ENCODE measurements around the gene DNAJC18. TPM values are rescaled to one million over a fixed set of nuclear protein-coding genes. Genes with fewer than 3 reads are reported as not detected.
"Not testable (repeated sequence)": the region's sequence is repeated elsewhere in the genome, so short reads cannot be mapped to it uniquely, and the experiment has no call there.

The DNAJC18 gene
- total RNA-seq, 4 donors from 2014 or later, result 0.35 to 23.9 (median 3.4) TPM

DNA sequence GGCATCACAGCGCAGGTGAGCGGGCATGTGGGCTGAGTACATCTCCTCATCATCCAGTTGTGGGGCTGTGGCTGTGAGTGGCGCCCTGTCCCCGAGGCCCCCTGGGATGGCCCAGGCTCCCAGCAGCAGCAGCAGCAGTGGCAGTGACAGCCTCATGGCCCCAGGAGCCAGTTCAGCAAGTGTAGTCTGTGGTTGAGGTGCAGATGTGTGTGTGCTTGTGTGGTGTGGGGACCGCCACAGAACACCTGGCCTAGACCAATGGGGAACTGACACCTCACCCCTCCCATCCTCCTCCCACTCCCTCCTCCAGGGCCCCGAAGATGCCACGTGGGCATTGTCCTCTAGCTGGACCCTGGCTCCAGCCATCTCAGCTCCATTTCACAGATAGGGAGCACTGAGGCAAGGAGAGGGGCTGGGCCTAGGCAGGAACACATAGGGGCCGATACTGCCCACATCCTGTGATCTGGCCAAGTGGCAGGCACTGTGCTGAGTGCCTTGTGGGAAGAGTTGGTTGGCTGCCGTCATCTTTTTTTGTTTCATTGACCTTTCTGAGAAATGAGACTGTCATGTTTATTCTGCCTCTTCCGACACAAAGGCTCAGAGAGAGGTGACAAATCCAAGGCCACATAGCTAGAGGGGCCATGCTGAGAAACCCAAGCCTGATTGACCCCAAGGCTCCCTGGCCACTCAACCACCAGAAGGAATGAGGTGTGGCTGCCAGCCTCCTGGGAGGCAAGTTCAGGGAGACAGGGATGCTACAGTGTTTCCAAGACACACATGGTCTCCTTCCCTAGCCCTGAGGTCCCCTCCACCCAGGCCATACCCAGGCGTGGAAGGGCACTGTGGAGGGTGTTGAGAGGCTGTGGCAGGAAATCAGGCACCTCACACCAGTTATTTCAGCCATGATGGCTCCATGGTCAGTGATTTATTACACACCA is 49.4 kb downstream of the DNAJC18 start, which contains the start of gene MZB1:
Gene MZB1, minus strand, starts transcription at position 213 of the 938 bp plus-strand sequence. Its CDS starts 57 bp downstream, at position 156.
- Histone ChIP-seq H3K9me3 (no peaks in the 10 kb centered on the region), H3K4me1 (peaks cover 0 to 69% (median 30%) of the 10 kb centered on the region in 4 donors), H3K4me3 (peak within 1 kb of the TSS; percentile 23 to 61 (median 43)), H3K36me3 (no peaks in the 10 kb centered on the region), H3K27ac (peak within 1 kb of the TSS; percentile 67 to 86 (median 76)), H3K27me3 (peaks cover 0 to 8% of the 10 kb centered on the region in 2 donors)
- TF ChIP-seq, protein P1, sequence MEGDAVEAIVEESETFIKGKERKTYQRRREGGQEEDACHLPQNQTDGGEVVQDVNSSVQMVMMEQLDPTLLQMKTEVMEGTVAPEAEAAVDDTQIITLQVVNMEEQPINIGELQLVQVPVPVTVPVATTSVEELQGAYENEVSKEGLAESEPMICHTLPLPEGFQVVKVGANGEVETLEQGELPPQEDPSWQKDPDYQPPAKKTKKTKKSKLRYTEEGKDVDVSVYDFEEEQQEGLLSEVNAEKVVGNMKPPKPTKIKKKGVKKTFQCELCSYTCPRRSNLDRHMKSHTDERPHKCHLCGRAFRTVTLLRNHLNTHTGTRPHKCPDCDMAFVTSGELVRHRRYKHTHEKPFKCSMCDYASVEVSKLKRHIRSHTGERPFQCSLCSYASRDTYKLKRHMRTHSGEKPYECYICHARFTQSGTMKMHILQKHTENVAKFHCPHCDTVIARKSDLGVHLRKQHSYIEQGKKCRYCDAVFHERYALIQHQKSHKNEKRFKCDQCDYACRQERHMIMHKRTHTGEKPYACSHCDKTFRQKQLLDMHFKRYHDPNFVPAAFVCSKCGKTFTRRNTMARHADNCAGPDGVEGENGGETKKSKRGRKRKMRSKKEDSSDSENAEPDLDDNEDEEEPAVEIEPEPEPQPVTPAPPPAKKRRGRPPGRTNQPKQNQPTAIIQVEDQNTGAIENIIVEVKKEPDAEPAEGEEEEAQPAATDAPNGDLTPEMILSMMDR (IDR thresholded peaks at IDR 0.05), result no peak
- no peak for TF ChIP-seq POLR2A (IDR thresholded peaks at IDR 0.05)
- DNase-seq, result peak; percentile 55 to 92 (median 86)

- TF ChIP-seq, protein P1 (IDR thresholded peaks at IDR 0.05), result peak in 2 of 6 experiments; percentile 12 to 13
- peak; percentile 60 to 78 for TF ChIP-seq POLR2A (IDR thresholded peaks at IDR 0.05)
These were observed 51.0 kb downstream of the DNAJC18 start for GRCh38 chr5:139388198-139388821.

DNA sequence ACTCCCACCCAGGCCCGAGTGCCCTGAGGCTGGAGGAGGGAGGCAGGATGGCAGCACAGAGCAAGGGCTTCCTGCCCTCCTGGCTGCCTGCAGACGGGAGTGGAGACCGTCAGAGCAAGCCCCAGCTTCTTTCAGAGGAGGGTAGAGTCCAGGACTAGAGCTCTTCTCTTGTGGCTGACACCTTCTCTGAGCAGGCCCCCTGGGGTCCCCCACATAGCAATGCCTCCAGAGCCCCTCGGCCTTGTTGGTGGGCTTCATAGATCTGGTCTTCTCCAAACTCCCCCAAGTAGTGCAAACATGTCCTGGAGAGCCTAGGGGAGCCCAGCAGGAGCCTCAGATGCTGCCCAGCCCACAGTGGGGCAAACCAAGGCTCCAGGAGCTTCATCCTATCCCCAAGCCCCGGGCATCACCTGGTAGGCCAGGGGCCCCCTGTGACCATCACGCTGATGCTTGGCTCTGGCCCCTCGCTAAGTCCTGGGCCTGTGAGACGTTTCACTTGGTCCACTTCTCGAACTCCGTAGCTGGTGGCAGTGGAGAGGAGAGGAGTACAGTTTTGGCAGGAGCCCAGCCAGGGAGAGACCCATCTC is 51.6 kb downstream of the DNAJC18 start:
- H3K27ac ChIP-seq, result peak overlapping the region; percentile 67 to 80 (median 76)
- no peak for DNase-seq

More at GRCh38 chr5:139388198-139388821, 51.0 kb downstream of the DNAJC18 start:
- H3K4me3 ChIP-seq, result peak overlapping the region; percentile 23 to 61 (median 43)
- peaks cover 12 to 66% (median 35%) of the 10 kb centered on the region in 4 donors for H3K4me1 ChIP-seq
- no peaks in the 10 kb centered on the region for H3K9me3 ChIP-seq
- H3K27me3 ChIP-seq, result no peaks in the 10 kb centered on the region
- peak overlapping the region; percentile 67 to 80 (median 76) for H3K27ac ChIP-seq
- no peaks in the 10 kb centered on the region for H3K36me3 ChIP-seq
- DNase-seq, result peak; percentile 81 to 86 (median 85)

GRCh38 chr5:139386956-139387355 is 52.4 kb downstream of the DNAJC18 start:
- peaks cover 12 to 60% (median 33%) of the 10 kb centered on the region in 4 donors for H3K4me1 ChIP-seq
- H3K4me3 ChIP-seq, H3K27ac ChIP-seq, H3K36me3 ChIP-seq, H3K9me3 ChIP-seq, H3K27me3 ChIP-seq: not testable (repeated sequence)
- DNase-seq, result peak in 1 of 3 donors; percentile 14

More for the DNA sequence above, 51.6 kb downstream of the DNAJC18 start:
- TF ChIP-seq POLR2A (IDR thresholded peaks at IDR 0.05), result no peak
- TF ChIP-seq, protein P1 (IDR thresholded peaks at IDR 0.05), result no peak
- Histone ChIP-seq H3K4me3 (peak overlapping the region; percentile 23 to 61 (median 43)), H3K27me3 (no peaks in the 10 kb centered on the region), H3K4me1 (peaks cover 12 to 60% (median 35%) of the 10 kb centered on the region in 4 donors), H3K9me3 (no peaks in the 10 kb centered on the region), H3K36me3 (no peaks in the 10 kb centered on the region)

- H3K4me1 ChIP-seq, result peaks cover 12 to 55% (median 26%) of the 10 kb centered on the region in 4 donors
- peak in 1 of 3 donors; percentile 20 for DNase-seq
- H3K27ac ChIP-seq, result peak overlapping the region in 2 of 4 donors; percentile 3 to 83
- H3K4me3 ChIP-seq, result no peak overlapping the region
- no peaks in the 10 kb centered on the region for H3K9me3 ChIP-seq
- no peaks in the 10 kb centered on the region for H3K36me3 ChIP-seq
- TF ChIP-seq POLR2A (IDR thresholded peaks at IDR 0.05), result no peak
- TF ChIP-seq, protein P1 (IDR thresholded peaks at IDR 0.05), result no peak
- no peaks in the 10 kb centered on the region for H3K27me3 ChIP-seq
These were observed 53.3 kb downstream of the DNAJC18 start for GRCh38 chr5:139386050-139386438.
